ENCODE measurements around the gene ADAMTSL4. TPM values are rescaled to one million over a fixed set of nuclear protein-coding genes. Genes with fewer than 3 reads are reported as not detected.

ADAMTSL4 gene
- total and polyA plus RNA-seq, 2 donors (not counting 3 experiments of a cell fraction or from before 2014, with no cell fraction given) = 0.73 to 1.0 TPM

DNA sequence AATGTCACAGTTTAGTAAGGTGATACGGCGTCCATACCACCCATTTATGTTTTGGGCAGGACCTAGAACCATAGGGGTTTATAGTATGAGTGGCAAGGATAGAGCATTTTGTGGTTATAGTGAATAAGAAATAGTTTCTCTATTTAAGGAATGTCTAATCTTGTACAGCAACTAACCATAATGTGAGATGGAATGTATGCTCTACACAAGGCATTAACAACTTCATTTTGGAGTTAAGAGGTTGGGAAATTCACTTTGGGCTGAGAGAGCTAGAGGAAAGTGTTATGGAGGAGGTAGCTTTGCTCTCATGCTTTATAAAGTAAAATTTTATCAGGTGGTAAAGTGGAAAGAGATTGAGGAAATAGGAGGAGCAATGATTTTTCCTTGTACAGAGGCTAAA lies 33.2 kb downstream of the ADAMTSL4 start:
- ChIA-PET CTCF (interaction anchor here (10.3 to 13.4 kb wide), 2 partner anchors 20 to 38 kb away, joined by 147 to 184 read pairs; no protein-coding TSS in a partner anchor), POLR2A (no interaction called here)
- Histone ChIP-seq H3K9me3 (replicated peaks; ENCODE audit: control insufficient read depth, insufficient read depth, low read length) (no peaks in the 10 kb centered on the region), H3K9me1 (replicated peaks; ENCODE audit: control insufficient read depth, extremely low read depth, insufficient read depth, low read length) (no peaks in the 10 kb centered on the region), H3K36me3 (ENCODE audit: control insufficient read depth in 2 of 2, extremely low read depth in 1 of 2, insufficient read depth in 2 of 2, low read length in 2 of 2) (peaks cover 0 to 6% of the 10 kb centered on the region in 2 experiments), H3K4me1 (ENCODE audit: control insufficient read depth, extremely low read depth, insufficient read depth, low read length) (peaks cover 6% of the 10 kb centered on the region), H3K79me2 (ENCODE audit: control insufficient read depth, insufficient read depth, low read length) (peaks cover 27% of the 10 kb centered on the region), H3K9ac (replicated peaks; ENCODE audit: extremely low read depth, insufficient read depth, low read length) (no peak overlapping the region), H2AFZ (ENCODE audit: low read depth, low read length) (no peak overlapping the region), H3K4me2 (ENCODE audit: insufficient read depth, low read length) (no peak overlapping the region), H3K4me3 (replicated peaks in 1 of 3; ENCODE audit: insufficient read depth in 1 of 3, low read depth in 1 of 3, low read length in 3 of 3) (no peak overlapping the region), H3K27ac (ENCODE audit: insufficient read depth, low read depth, low read length) (no peak overlapping the region), H4K20me1 (replicated peaks; ENCODE audit: control insufficient read depth, extremely low read depth, insufficient read depth, low read length) (peaks cover 7% of the 10 kb centered on the region), H3K27me3 (ENCODE audit: control insufficient read depth in 2 of 2, insufficient read depth in 2 of 2, low read length in 2 of 2) (no peaks in the 10 kb centered on the region)
- dilution Hi-C loops (cut with MboI; ENCODE audit: extremely low pct_ligation_motif_present, low sequenced_read_pairs) = no loop called here
- intact Hi-C loops (cut with micrococcal nuclease) = no loop called here
- FAIRE-seq (no peak), DNase-seq (ENCODE audit: low read depth, low spot score) (no peak)
- no peak for TF ChIP-seq POLR2A (IDR thresholded peaks at IDR 0.05; ENCODE audit: low read depth, low read length)
- TF ChIP-seq, protein P1, sequence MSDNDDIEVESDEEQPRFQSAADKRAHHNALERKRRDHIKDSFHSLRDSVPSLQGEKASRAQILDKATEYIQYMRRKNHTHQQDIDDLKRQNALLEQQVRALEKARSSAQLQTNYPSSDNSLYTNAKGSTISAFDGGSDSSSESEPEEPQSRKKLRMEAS (IDR thresholded peaks at IDR 0.05; ENCODE audit: insufficient read depth, insufficient read length) = no peak
- TF ChIP-seq POLR2AphosphoS5 (IDR thresholded peaks at IDR 0.05; ENCODE audit: insufficient read depth, low read depth, low read length) = no peak
- no peak for TF ChIP-seq EZH2 (IDR thresholded peaks at IDR 0.05; ENCODE audit: borderline replicate concordance, low read depth, low read length, severe bottlenecking)
- TF ChIP-seq GATA2 (IDR thresholded peaks at IDR 0.05; ENCODE audit: insufficient read depth, insufficient read length, low read depth, low read length) = no peak
- TF ChIP-seq FOS (IDR thresholded peaks at IDR 0.05; ENCODE audit: borderline replicate concordance, insufficient read depth, low read length) = no peak
- TF ChIP-seq, protein P2, sequence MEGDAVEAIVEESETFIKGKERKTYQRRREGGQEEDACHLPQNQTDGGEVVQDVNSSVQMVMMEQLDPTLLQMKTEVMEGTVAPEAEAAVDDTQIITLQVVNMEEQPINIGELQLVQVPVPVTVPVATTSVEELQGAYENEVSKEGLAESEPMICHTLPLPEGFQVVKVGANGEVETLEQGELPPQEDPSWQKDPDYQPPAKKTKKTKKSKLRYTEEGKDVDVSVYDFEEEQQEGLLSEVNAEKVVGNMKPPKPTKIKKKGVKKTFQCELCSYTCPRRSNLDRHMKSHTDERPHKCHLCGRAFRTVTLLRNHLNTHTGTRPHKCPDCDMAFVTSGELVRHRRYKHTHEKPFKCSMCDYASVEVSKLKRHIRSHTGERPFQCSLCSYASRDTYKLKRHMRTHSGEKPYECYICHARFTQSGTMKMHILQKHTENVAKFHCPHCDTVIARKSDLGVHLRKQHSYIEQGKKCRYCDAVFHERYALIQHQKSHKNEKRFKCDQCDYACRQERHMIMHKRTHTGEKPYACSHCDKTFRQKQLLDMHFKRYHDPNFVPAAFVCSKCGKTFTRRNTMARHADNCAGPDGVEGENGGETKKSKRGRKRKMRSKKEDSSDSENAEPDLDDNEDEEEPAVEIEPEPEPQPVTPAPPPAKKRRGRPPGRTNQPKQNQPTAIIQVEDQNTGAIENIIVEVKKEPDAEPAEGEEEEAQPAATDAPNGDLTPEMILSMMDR (IDR thresholded peaks at IDR 0.05; ENCODE audit: extremely low read depth in 1 of 2, insufficient read depth in 1 of 2, low read depth in 1 of 2, low read length in 2 of 2) = no peak
- TF ChIP-seq MYC (IDR thresholded peaks at IDR 0.05; ENCODE audit: low read depth, low read length) = no peak
- TF ChIP-seq JUN (IDR thresholded peaks at IDR 0.05; ENCODE audit: borderline replicate concordance, insufficient read depth, insufficient read length, low read depth) = no peak
- BruUV-seq (replicated peaks) = no TSS peak
